Suprapubic skin (tissue), 4 donors: ENCODE measurements around the gene CSMD2. TPM values are rescaled to one million over a fixed set of nuclear protein-coding genes. Genes with fewer than 3 reads are reported as not detected.
"Not testable (repeated sequence)": the region's sequence is repeated elsewhere in the genome, so short reads cannot be mapped to it uniquely, and the experiment has no call there.

Experiments used
- DNase-seq, 2 donors: peaks; one replicate each; pipeline ENCODE4 v3.0.0-alpha.2; 2019; ENCODE audit warnings: low spot score in 2 of 2
- H3K27ac ChIP-seq: fragments of 200-600 bp; sonication (generic); one replicate; pipeline ENCODE4 v1.5.1; 2019
- H3K27me3 ChIP-seq: fragments of 200-600 bp; sonication (generic); one replicate; pipeline ENCODE4 v1.5.1; 2019
- H3K36me3 ChIP-seq: fragments of 200-600 bp; sonication (generic); one replicate; pipeline ENCODE4 v1.5.1; 2019
- H3K4me1 ChIP-seq: fragments of 200-600 bp; sonication (generic); one replicate; pipeline ENCODE4 v1.5.1; 2019
- H3K4me3 ChIP-seq: fragments of 200-600 bp; sonication (generic); one replicate; pipeline ENCODE4 v1.5.1; 2019; ENCODE audit warnings: mild to moderate bottlenecking
- H3K9me3 ChIP-seq: fragments of 200-600 bp; sonication (generic); one replicate; pipeline ENCODE4 v1.5.1; 2019
- CTCF ChIP-seq, 2 donors: fragments of 200-600 bp in 1 of 2; fragments of 450-650 bp in 1 of 2; sonication (generic) in 1 of 2; IDR thresholded peaks; one replicate each; pipeline ENCODE4 v1.5.1; 2016 to 2019; ENCODE audit warnings: antibody characterized with exemption in 2 of 2, mild to moderate bottlenecking in 1 of 2, moderate library complexity in 1 of 2
- EP300 ChIP-seq: sonication (generic); formaldehyde crosslinking; IDR thresholded peaks from one replicate; pipeline ENCODE4 v1.6.1; 2017; ENCODE audit warnings: antibody characterized with exemption
- POLR2A ChIP-seq, 2 donors: fragments of 450-650 bp; IDR thresholded peaks; one replicate each; pipeline ENCODE4 v1.6.1; 2017; ENCODE audit warnings: antibody characterized with exemption in 2 of 2, mild to moderate bottlenecking in 2 of 2, moderate library complexity in 2 of 2
- POLR2AphosphoS5 ChIP-seq, 3 donors: sonication (generic); formaldehyde crosslinking; IDR thresholded peaks; one replicate each; pipeline ENCODE4 v1.6.1; 2017; ENCODE audit warnings: antibody characterized with exemption in 3 of 3
- WGBS: methylation state at CpG from one replicate; pipeline ENCODE4 v1.1.5; 2018; 5-methylcytosine and 5-hydroxymethylcytosine counted together
- total RNA-seq, 4 donors: library from RNA; depleted of rRNA; stranded (reverse); fragments of >200 nt; gene quantifications; one replicate each; pipeline ENCODE4 v1.1.0, GENCODE V29; 2016

CSMD2 gene
- total RNA-seq, 4 donors from 2014 or later: 0.08 to 0.55 (median 0.13) TPM

DNA sequence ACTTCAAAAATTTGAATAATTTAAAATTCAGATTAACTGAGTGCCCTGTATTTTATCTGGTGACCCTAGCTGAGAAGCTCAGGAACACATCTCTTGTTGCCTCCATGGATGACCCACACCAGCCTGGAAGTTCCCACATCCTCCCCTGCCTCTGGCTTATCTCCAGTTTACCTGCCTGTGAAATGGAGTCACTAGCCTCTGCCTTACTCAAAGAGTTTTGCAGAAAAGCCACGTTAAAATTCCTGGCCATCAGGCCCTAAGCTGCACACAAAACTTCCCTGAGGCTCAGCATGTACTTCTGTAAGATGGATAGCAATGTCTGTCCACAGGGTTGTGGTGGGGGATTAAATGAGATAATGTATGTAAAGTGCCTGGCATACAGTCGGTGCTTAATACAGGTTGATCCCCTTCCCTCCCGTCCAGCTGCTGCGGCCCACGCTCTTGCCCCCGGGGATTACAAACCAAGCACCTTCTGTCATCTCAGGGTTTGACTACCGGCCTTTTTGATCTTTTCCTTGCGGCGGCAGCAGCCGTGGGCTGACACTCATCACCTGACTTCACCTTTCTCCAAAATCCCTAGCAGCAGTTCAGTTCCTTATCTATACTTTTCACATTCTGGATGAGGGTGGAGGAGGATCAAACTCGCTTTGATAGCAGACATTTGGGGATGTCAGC lies 136.5 kb downstream of the CSMD2 start:
- no peaks in the 10 kb centered on the region for H3K27me3 ChIP-seq
- no peak for DNase-seq
- H3K4me1 ChIP-seq: no peaks in the 10 kb centered on the region
- H3K4me3 ChIP-seq: no peak overlapping the region
- H3K9me3 ChIP-seq: no peaks in the 10 kb centered on the region
- no peak overlapping the region for H3K27ac ChIP-seq
- no peaks in the 10 kb centered on the region for H3K36me3 ChIP-seq
- TF ChIP-seq POLR2A (IDR thresholded peaks at IDR 0.05): no peak
- TF ChIP-seq POLR2AphosphoS5 (IDR thresholded peaks at IDR 0.05): no peak
- TF ChIP-seq CTCF (IDR thresholded peaks at IDR 0.05): no peak
- TF ChIP-seq EP300: no peak
- 69% methylated on average over 11 of the region's 11 CpGs for WGBS

GRCh38 chr1:34025675-34026074 lies 139.4 kb downstream of the CSMD2 start:
- Histone ChIP-seq H3K27ac (no peak overlapping the region), H3K4me3 (no peak overlapping the region), H3K9me3 (no peaks in the 10 kb centered on the region), H3K4me1 (no peaks in the 10 kb centered on the region), H3K27me3 (no peaks in the 10 kb centered on the region), H3K36me3 (no peaks in the 10 kb centered on the region)
- no peak for DNase-seq
- TF ChIP-seq POLR2AphosphoS5 (IDR thresholded peaks at IDR 0.05) (no peak), POLR2A (IDR thresholded peaks at IDR 0.05) (no peak), CTCF (IDR thresholded peaks at IDR 0.05) (no peak), EP300 (no peak)
- WGBS: 77% methylated on average over 3 of the region's 3 CpGs

- 86% methylated on average over 4 of the region's 4 CpGs for WGBS
- H3K27me3 ChIP-seq: no peaks in the 10 kb centered on the region
These were observed 140.5 kb downstream of the CSMD2 start for GRCh38 chr1:34024485-34024884.

GRCh38 chr1:34019741-34020552 lies 145.1 kb downstream of the CSMD2 start:
- no peak overlapping the region for H3K4me3 ChIP-seq
- no peaks in the 10 kb centered on the region for H3K36me3 ChIP-seq
- TF ChIP-seq CTCF (IDR thresholded peaks at IDR 0.05) (no peak), POLR2AphosphoS5 (IDR thresholded peaks at IDR 0.05) (no peak), EP300 (no peak), POLR2A (IDR thresholded peaks at IDR 0.05) (no peak)
- WGBS: 74% methylated on average over 7 of the region's 7 CpGs
- no peaks in the 10 kb centered on the region for H3K4me1 ChIP-seq
- DNase-seq: no peak
- H3K9me3 ChIP-seq: no peaks in the 10 kb centered on the region
- no peaks in the 10 kb centered on the region for H3K27me3 ChIP-seq
- H3K27ac ChIP-seq: no peak overlapping the region

More at GRCh38 chr1:34024485-34024884, 140.5 kb downstream of the CSMD2 start:
- H3K4me1 ChIP-seq: no peaks in the 10 kb centered on the region
- H3K27ac ChIP-seq: no peak overlapping the region
- H3K4me3 ChIP-seq: no peak overlapping the region
- H3K36me3 ChIP-seq: no peaks in the 10 kb centered on the region
- no peak for DNase-seq
- no peaks in the 10 kb centered on the region for H3K9me3 ChIP-seq
- TF ChIP-seq EP300: no peak
- no peak for TF ChIP-seq POLR2AphosphoS5 (IDR thresholded peaks at IDR 0.05)
- TF ChIP-seq POLR2A (IDR thresholded peaks at IDR 0.05): no peak
- no peak for TF ChIP-seq CTCF (IDR thresholded peaks at IDR 0.05)

DNA sequence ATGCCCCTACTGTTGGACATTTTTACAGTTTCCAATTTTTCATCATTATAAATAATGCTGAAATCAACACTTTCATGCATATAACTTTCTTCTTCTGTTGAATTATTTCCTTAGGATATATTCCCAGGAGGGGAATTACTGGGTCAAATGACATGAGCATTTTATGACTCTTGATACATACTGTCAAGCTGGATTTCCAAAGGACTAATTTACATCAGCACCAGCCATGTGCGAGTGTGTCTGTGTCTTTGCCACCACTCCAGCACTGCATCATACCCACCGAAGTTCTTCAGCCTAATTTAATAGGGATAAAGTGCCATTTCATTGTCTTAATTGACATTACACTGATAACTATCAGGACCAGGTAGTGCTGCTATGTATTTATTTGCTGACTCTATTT lies 146.7 kb downstream of the CSMD2 start:
- Histone ChIP-seq H3K27me3 (no peaks in the 10 kb centered on the region), H3K36me3 (no peaks in the 10 kb centered on the region), H3K4me3 (no peak overlapping the region), H3K9me3 (no peaks in the 10 kb centered on the region), H3K27ac (no peak overlapping the region), H3K4me1 (no peaks in the 10 kb centered on the region)
- 33% methylated on average over 2 of the region's 2 CpGs for WGBS
- DNase-seq: no peak
- no peak for TF ChIP-seq CTCF (IDR thresholded peaks at IDR 0.05)
- TF ChIP-seq POLR2A (IDR thresholded peaks at IDR 0.05): no peak
- no peak for TF ChIP-seq EP300
- no peak for TF ChIP-seq POLR2AphosphoS5 (IDR thresholded peaks at IDR 0.05)

DNA sequence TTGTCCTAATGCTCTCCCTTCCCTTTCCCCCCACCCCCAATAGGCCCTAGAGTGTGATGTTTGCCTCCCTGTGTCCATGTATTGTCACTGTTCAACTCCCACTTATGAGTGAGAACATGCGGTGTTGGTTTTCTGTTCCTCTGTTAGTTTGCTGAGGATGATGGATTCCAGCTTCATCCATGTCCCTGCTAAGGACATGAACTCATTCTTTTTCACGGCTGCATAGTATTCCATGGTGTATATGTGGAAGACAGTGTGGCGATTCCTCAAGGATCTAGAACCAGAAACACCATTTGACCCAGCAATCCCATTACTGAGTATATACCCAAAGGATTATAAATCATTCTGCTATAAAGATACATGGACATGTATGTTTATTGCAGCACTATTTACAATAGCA lies 148.7 kb downstream of the CSMD2 start:
- 91% methylated on average over 3 of the region's 3 CpGs for WGBS
- not testable (repeated sequence) for H3K27ac ChIP-seq, H3K4me3 ChIP-seq, DNase-seq, H3K4me1 ChIP-seq, H3K9me3 ChIP-seq, H3K27me3 ChIP-seq, H3K36me3 ChIP-seq
